ENCODE measurements around the gene HCRTR1. TPM values are rescaled to one million over a fixed set of nuclear protein-coding genes. Genes with fewer than 3 reads are reported as not detected.

HCRTR1 gene
- polyA plus RNA-seq, 1 of the 3 experiments (the other 2 are of a cell fraction) = 0.03 TPM

- H3K79me2 ChIP-seq (ENCODE audit: insufficient read depth) = no peaks in the 10 kb centered on the region
- no peaks in the 10 kb centered on the region for H3F3A ChIP-seq (replicated peaks; ENCODE audit: insufficient read depth)
- H3K9me3 ChIP-seq = no peaks in the 10 kb centered on the region
- DNase-seq = peak; percentile 94
- ChIA-PET POLR2A (no interaction called here), CTCF (interaction anchor here (0.6 to 4.5 kb wide), 28 partner anchors 8 to 426 kb away, joined by 3 to 36 read pairs (median 4); partner anchors contain the start of genes HCRTR1 and KHDRBS1)
- TF ChIP-seq NFIC (IDR thresholded peaks at IDR 0.05; ENCODE audit: borderline replicate concordance) = peak; percentile 72
- TF ChIP-seq SMC3 (IDR thresholded peaks at IDR 0.05; ENCODE audit: low read depth, low read length) = peak; percentile 42; the same call in 1 of the 2 replicates
- peak; percentile 43; the same call in 1 of the 2 replicates for TF ChIP-seq FOSL2 (IDR thresholded peaks at IDR 0.05; ENCODE audit: borderline replicate concordance, low read depth)
- TF ChIP-seq YY1 (IDR thresholded peaks at IDR 0.05; ENCODE audit: low read depth) = no peak
- TF ChIP-seq, protein P1, sequence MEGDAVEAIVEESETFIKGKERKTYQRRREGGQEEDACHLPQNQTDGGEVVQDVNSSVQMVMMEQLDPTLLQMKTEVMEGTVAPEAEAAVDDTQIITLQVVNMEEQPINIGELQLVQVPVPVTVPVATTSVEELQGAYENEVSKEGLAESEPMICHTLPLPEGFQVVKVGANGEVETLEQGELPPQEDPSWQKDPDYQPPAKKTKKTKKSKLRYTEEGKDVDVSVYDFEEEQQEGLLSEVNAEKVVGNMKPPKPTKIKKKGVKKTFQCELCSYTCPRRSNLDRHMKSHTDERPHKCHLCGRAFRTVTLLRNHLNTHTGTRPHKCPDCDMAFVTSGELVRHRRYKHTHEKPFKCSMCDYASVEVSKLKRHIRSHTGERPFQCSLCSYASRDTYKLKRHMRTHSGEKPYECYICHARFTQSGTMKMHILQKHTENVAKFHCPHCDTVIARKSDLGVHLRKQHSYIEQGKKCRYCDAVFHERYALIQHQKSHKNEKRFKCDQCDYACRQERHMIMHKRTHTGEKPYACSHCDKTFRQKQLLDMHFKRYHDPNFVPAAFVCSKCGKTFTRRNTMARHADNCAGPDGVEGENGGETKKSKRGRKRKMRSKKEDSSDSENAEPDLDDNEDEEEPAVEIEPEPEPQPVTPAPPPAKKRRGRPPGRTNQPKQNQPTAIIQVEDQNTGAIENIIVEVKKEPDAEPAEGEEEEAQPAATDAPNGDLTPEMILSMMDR (IDR thresholded peaks at IDR 0.05) = peak; percentile 78
- no peak for TF ChIP-seq FOXM1 (IDR thresholded peaks at IDR 0.05; ENCODE audit: low read depth)
- no peak for TF ChIP-seq FOXJ3 (CRISPR knock-in tag; IDR thresholded peaks at IDR 0.05)
- TF ChIP-seq, protein P2, sequence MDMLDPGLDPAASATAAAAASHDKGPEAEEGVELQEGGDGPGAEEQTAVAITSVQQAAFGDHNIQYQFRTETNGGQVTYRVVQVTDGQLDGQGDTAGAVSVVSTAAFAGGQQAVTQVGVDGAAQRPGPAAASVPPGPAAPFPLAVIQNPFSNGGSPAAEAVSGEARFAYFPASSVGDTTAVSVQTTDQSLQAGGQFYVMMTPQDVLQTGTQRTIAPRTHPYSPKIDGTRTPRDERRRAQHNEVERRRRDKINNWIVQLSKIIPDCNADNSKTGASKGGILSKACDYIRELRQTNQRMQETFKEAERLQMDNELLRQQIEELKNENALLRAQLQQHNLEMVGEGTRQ (IDR thresholded peaks at IDR 0.05; ENCODE audit: borderline replicate concordance, low read depth, low read length) = no peak
- no peak for TF ChIP-seq POLR2AphosphoS5 (IDR thresholded peaks at IDR 0.05; ENCODE audit: low read depth, low read length)
- TF ChIP-seq RFX5 (IDR thresholded peaks at IDR 0.05; ENCODE audit: low read length) = no peak
- TF ChIP-seq RXRA (IDR thresholded peaks at IDR 0.05; ENCODE audit: borderline replicate concordance, low read depth) = no peak
- peak; percentile 58 for TF ChIP-seq RAD21 (IDR thresholded peaks at IDR 0.05; ENCODE audit: low read length)
- no peak for TF ChIP-seq SIN3A (IDR thresholded peaks at IDR 0.05; ENCODE audit: borderline replicate concordance, low read depth, low read length)
- TF ChIP-seq MAX (IDR thresholded peaks at IDR 0.05; ENCODE audit: low read depth) = no peak
- TF ChIP-seq MEF2A (IDR thresholded peaks at IDR 0.05; ENCODE audit: borderline replicate concordance, low read depth) = no peak
- no peak for TF ChIP-seq REST (IDR thresholded peaks at IDR 0.05; ENCODE audit: low read depth, low read length)
- TF ChIP-seq CHD2 (IDR thresholded peaks at IDR 0.05; ENCODE audit: low read length, partially characterized antibody) = peak; percentile 10
- TF ChIP-seq, protein P3, sequence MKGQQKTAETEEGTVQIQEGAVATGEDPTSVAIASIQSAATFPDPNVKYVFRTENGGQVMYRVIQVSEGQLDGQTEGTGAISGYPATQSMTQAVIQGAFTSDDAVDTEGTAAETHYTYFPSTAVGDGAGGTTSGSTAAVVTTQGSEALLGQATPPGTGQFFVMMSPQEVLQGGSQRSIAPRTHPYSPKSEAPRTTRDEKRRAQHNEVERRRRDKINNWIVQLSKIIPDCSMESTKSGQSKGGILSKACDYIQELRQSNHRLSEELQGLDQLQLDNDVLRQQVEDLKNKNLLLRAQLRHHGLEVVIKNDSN (IDR thresholded peaks at IDR 0.05; ENCODE audit: borderline replicate concordance, low read depth) = no peak
- TF ChIP-seq, protein P4, sequence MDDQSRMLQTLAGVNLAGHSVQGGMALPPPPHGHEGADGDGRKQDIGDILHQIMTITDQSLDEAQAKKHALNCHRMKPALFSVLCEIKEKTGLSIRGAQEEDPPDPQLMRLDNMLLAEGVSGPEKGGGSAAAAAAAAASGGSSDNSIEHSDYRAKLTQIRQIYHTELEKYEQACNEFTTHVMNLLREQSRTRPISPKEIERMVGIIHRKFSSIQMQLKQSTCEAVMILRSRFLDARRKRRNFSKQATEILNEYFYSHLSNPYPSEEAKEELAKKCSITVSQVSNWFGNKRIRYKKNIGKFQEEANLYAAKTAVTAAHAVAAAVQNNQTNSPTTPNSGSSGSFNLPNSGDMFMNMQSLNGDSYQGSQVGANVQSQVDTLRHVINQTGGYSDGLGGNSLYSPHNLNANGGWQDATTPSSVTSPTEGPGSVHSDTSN (IDR thresholded peaks at IDR 0.05) = no peak
- no peak for TF ChIP-seq ZBTB33 (IDR thresholded peaks at IDR 0.05; ENCODE audit: borderline replicate concordance, low read depth)
- H4K20me1 ChIP-seq (ENCODE audit: insufficient read depth) = no peaks in the 10 kb centered on the region
- no peak overlapping the region for H3K4me2 ChIP-seq
- H3K27ac ChIP-seq (ENCODE audit: low read depth in 2 of 2, low read length in 1 of 2) = no peak overlapping the region
- H3K27me3 ChIP-seq (ENCODE audit: insufficient read depth) = no peaks in the 10 kb centered on the region
- peaks cover 10 to 18% of the 10 kb centered on the region in 2 experiments; a peak in 3 of 4 replicates for H3K4me1 ChIP-seq (ENCODE audit: control insufficient read depth in 1 of 2, insufficient read depth in 2 of 2, low read depth in 1 of 2, low read length in 1 of 2)
- no peaks in the 10 kb centered on the region for H3K36me3 ChIP-seq (replicated peaks in 1 of 2; ENCODE audit: control insufficient read depth in 1 of 2, insufficient read depth in 2 of 2, low read length in 1 of 2)
- no peak overlapping the region for H2AFZ ChIP-seq (ENCODE audit: low read depth)
- no peak overlapping the region for H3K9ac ChIP-seq
- H3K4me3 ChIP-seq (ENCODE audit: low read depth in 2 of 2, low read length in 1 of 2) = no peak overlapping the region; a peak in 1 of 4 replicates
- H3K9me2 ChIP-seq = no peaks in the 10 kb centered on the region
- 66% methylated on average over 12 of the region's 14 CpGs for WGBS (ENCODE audit: low lambda C conversion rate)
Observed at GRCh38 chr1:31587720-31588423, 29.6 kb upstream of the HCRTR1 start.
